NT2/D1 (cell line): ENCODE measurements around the gene CGB3.

Experiments used
- SUZ12 ChIP-seq: IDR thresholded peaks from 2 replicates; pipeline ENCODE4 v1.6.1; 2011; ENCODE audit not compliant: insufficient read length, insufficient read depth; ENCODE audit errors: extremely low read depth
- YY1 ChIP-seq: IDR thresholded peaks from 2 replicates; pipeline ENCODE4 v1.6.1; 2011; ENCODE audit not compliant: insufficient read length, insufficient read depth
- ZNF274 ChIP-seq: IDR thresholded peaks from 2 replicates; pipeline ENCODE4 v1.6.1; 2011; ENCODE audit warnings: mild to moderate bottlenecking, low read depth, low read length

DNA sequence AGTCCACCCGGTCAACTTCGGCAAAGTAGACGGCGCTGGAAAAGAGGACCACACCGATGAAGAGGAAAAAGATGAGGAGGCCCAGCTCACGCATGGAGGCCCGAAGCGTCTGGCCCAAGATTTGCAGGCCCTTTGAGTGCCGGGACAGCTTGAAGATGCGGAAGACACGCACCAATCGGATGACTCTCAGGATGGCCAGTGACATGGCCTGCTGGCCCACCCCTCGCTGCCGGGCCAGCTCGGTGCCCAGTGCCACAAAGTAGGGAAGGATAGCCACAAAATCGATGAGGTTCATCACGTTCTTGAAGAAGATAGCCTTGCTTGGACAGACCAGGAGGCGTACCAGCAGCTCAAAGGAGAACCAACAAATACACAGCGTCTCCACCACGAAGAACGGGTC, 46.3 kb upstream of the CGB3 start:
- no peak for TF ChIP-seq ZNF274
- TF ChIP-seq SUZ12, result no peak
- no peak for TF ChIP-seq YY1
